ENCODE results near the gene TFG.

GRCh38 chr3:100698736-100699135, 10.6 kb upstream of the TFG start:
- TF ChIP-seq, protein P1, sequence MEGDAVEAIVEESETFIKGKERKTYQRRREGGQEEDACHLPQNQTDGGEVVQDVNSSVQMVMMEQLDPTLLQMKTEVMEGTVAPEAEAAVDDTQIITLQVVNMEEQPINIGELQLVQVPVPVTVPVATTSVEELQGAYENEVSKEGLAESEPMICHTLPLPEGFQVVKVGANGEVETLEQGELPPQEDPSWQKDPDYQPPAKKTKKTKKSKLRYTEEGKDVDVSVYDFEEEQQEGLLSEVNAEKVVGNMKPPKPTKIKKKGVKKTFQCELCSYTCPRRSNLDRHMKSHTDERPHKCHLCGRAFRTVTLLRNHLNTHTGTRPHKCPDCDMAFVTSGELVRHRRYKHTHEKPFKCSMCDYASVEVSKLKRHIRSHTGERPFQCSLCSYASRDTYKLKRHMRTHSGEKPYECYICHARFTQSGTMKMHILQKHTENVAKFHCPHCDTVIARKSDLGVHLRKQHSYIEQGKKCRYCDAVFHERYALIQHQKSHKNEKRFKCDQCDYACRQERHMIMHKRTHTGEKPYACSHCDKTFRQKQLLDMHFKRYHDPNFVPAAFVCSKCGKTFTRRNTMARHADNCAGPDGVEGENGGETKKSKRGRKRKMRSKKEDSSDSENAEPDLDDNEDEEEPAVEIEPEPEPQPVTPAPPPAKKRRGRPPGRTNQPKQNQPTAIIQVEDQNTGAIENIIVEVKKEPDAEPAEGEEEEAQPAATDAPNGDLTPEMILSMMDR (IDR thresholded peaks at IDR 0.05): no peak
- no peak for TF ChIP-seq POLR2A (IDR thresholded peaks at IDR 0.05)

Measured in body of pancreas (tissue), 4 donors.